Adrenal gland (tissue), 12 donors: ENCODE results near the gene KCTD5. TPM values are rescaled to one million over a fixed set of nuclear protein-coding genes. Genes with fewer than 3 reads are reported as not detected.

Source experiments
- DNase-seq, 7 donors: peaks; one replicate each; pipeline ENCODE4 v3.0.0-alpha.2; 2019 to 2020
- H3K27ac ChIP-seq, 5 donors: fragments of 200-600 bp; sonication (generic) in 4 of 5; 1 replicate in 3 of 5; 2 replicates in 2 of 5; pipeline versions ENCODE4 v1.5.1 to v1.8.0; 2016 to 2020; ENCODE audit warnings: mild to moderate bottlenecking in 1 of 5
- H3K27me3 ChIP-seq: fragments of 200-600 bp; 2 replicates; pipeline ENCODE4 v1.8.0; 2021
- H3K36me3 ChIP-seq, 2 donors: fragments of 200-600 bp; replicated peaks in 1 of 2; 1 replicate in 1 of 2; 2 replicates in 1 of 2; pipeline versions ENCODE4 v1.5.1 to v1.8.0; 2018 to 2022
- H3K4me1 ChIP-seq, 2 donors: fragments of 200-600 bp; replicated peaks in 1 of 2; 1 replicate in 1 of 2; 2 replicates in 1 of 2; pipeline versions ENCODE4 v1.5.1 to v1.8.0; 2018 to 2021
- H3K4me3 ChIP-seq, 4 donors: fragments of 200-600 bp; sonication (generic) in 3 of 4; one replicate each; pipeline ENCODE4 v1.5.1; 2016 to 2018
- H3K9me3 ChIP-seq, 3 donors: fragments of 200-600 bp; sonication (generic) in 1 of 3; replicated peaks in 1 of 3; 1 replicate in 2 of 3; 2 replicates in 1 of 3; pipeline versions ENCODE4 v1.5.1 to v1.8.0; 2016 to 2021
- CTCF ChIP-seq, 6 experiments: fragments of 450-650 bp in 4 of 6; fragments of 200-600 bp in 2 of 6; sonication (generic) in 1 of 6; IDR thresholded peaks; 1 replicate in 5 of 6; 2 replicates in 1 of 6; pipeline versions ENCODE4 v1.5.1 to v1.8.0; 2016 to 2021; ENCODE audit warnings: antibody characterized with exemption in 6 of 6, mild to moderate bottlenecking in 2 of 6, moderate library complexity in 1 of 6
- POLR2A ChIP-seq, 2 donors: fragments of 450-650 bp; IDR thresholded peaks; one replicate each; pipeline ENCODE4 v1.6.1; 2017; ENCODE audit warnings: antibody characterized with exemption in 2 of 2, mild to moderate bottlenecking in 2 of 2, moderate library complexity in 1 of 2
- WGBS, 4 donors: extraction: QIAGEN DNeasy Blood & Tissue Kit in 2 of 4; methylation state at CpG; one replicate each; pipeline versions ENCODE4 v1.1.5 to v1.1.7; 2013 to 2017; 5-methylcytosine and 5-hydroxymethylcytosine counted together
- intact Hi-C, 2 donors: fragments of 100-400 bp; cut with DNase I; formaldehyde crosslinking; loops; one replicate each; pipeline versions ENCODE4 v1.14.1 to v1.15.0; 2022 to 2023
- polyA plus RNA-seq, 3 donors: library from polyadenylated mRNA; stranded (reverse); fragments of 200-250 nt in 2 of 3; fragments of 350-450 nt in 1 of 3; fragmentation: Illumina TruSeq in 1 of 3; extraction: RNeasy Lipid Tissue Mini Kit (QIAGEN cat#74804) in 1 of 3; gene quantifications; one replicate each; pipeline ENCODE4 v1.2.3, GENCODE V29; 2013 to 2014
- total RNA-seq, 9 donors: library from RNA; depleted of rRNA in 4 of 9; stranded (reverse); fragments of >200 nt in 4 of 9; fragments of 120-200 nt in 1 of 9; fragmentation: NEBNext Ultra II Directional in 1 of 9; extraction: Animal tissue kit (Norgen Biotek cat#: 25700) in 1 of 9; gene quantifications; one replicate each; pipeline versions ENCODE4 v1.1.0 to v1.2.4, GENCODE V29; 2013 to 2023
- donor health status: healthy with polysubstance abuse.
- donor health status: Bipolar disorder and iron deficiency.
- donor health status: DM: yes; HTN: yes; CAD: no.
- donor health status: DM: no; HTN: no; CAD: no.
- donor health status: DM: no; HTN: no; CAD: no.
- donor health status: DM: yes; HTN: yes; CAD: no.

Gene KCTD5
- total and polyA plus RNA-seq, 12 donors, result 11.0 to 81.5 (median 18.7) TPM

DNA sequence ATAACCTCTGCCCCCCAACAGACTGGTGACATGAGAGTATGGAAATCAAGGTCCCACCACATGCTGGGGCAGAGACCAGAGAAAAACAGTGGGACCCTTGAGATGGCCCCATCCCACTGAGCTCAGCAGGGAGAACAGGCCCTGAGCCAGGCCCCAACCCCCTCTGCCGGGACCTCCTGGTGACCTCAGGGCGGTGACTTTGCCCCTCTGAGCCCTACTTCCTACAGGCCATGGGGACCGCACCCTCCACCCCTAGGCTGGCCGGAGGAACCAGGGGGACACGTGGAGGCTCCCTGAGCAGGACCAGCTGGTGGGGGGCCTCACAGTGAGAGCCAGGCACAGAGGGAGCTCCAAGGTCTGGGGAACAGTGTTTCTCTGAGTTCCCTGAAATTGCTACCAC, 56.3 kb downstream of the KCTD5 start:
- H3K4me1 ChIP-seq, result no peaks in the 10 kb centered on the region
- no peak for DNase-seq
- WGBS, 4 donors, result 72 to 83% (median 80%) methylated on average over 4 to 5 of the region's 5 CpGs; no CpG with 5 or more reads in 1 of the 4 donors

DNA sequence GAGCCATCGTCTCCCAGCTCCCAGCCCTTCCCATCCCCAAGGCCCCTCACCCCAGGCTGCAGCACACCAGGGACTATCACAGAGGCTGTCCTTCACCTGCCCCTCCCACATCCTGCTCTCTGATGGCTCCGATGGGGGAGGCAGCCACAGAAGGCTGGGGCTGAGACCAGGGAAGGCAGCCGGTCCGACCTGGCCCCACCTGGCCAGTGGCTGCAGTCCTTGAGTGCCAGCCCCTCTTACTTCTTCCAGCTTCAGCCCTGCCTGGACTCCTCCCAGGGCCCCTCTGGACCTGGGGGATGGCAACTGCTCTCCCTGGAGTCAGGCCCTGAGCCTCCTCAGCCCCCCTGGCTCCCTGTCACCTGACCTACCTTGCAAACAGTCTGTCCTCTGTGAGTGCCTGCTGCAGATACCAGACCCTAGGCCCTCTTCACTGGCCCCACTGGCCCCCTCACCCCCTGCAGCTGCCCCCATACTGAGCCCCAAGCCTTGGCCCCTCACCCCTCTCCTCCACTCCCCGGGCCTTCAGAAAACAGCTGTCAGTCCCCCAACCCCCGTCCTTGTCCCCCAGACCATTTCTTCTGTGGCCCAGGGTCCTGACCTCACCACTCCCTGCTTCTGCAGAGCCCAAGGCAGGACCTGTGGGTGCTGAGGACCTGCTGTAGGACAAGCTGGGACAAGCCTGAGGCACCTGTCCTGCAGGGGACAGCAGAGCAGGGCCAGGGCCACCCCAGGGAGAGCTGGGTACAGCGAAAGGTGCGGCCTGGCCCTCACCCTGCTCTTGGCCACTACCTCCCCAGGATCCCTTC, 57.5 kb downstream of the KCTD5 start:
- Histone ChIP-seq H3K27ac (no peak overlapping the region), H3K4me1 (no peaks in the 10 kb centered on the region), H3K36me3 (no peaks in the 10 kb centered on the region), H3K27me3 (no peaks in the 10 kb centered on the region), H3K9me3 (no peaks in the 10 kb centered on the region), H3K4me3 (no peak overlapping the region)
- no peak for DNase-seq
- intact Hi-C loops, result no loop called here
- TF ChIP-seq CTCF (IDR thresholded peaks at IDR 0.05) (no peak), POLR2A (IDR thresholded peaks at IDR 0.05) (no peak)
- 46 to 75% (median 55%) methylated on average over 4 to 8 of the region's 8 CpGs for WGBS, 4 donors

More for the DNA sequence above, 56.3 kb downstream of the KCTD5 start:
- Histone ChIP-seq H3K4me3 (no peak overlapping the region), H3K27me3 (peaks cover 5% of the 10 kb centered on the region), H3K27ac (no peak overlapping the region), H3K9me3 (no peaks in the 10 kb centered on the region), H3K36me3 (no peaks in the 10 kb centered on the region)
- TF ChIP-seq POLR2A (IDR thresholded peaks at IDR 0.05), result no peak
- no peak for TF ChIP-seq CTCF (IDR thresholded peaks at IDR 0.05)
- intact Hi-C loops, result no loop called here

GRCh38 chr16:2740476-2740875, 58.2 kb downstream of the KCTD5 start:
- 91 to 94% (median 92%) methylated on average over 1 to 6 of the region's 6 CpGs for WGBS, 4 donors
- Histone ChIP-seq H3K4me3 (no peak overlapping the region), H3K9me3 (no peaks in the 10 kb centered on the region), H3K27ac (no peak overlapping the region), H3K36me3 (no peaks in the 10 kb centered on the region), H3K27me3 (no peaks in the 10 kb centered on the region), H3K4me1 (no peaks in the 10 kb centered on the region)
- no peak for DNase-seq
- intact Hi-C loops, result no loop called here
- TF ChIP-seq CTCF (IDR thresholded peaks at IDR 0.05) (no peak), POLR2A (IDR thresholded peaks at IDR 0.05) (no peak)

DNA sequence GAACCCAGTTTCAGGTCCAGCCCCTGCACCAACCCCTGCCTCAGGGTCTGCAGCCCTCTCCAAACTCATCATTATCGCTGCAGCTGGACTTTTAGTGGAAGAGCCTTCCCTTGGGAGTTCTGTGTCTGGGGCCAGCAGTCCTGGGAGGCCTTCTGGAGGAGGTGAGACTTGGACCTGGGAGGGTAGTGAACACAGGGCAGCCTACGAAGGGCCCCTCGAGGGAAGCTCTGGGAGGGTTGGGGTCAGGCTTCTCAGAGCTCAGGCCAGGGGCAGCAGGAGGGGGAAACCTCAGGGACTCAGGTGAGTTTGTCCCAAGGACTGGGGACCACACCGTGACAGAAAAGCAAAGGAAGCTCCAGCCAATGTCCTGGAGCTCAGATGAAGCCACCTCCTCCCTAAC, 58.8 kb downstream of the KCTD5 start:
- no peaks in the 10 kb centered on the region for H3K36me3 ChIP-seq
- intact Hi-C loops, result no loop called here
- DNase-seq, result no peak
- no peak overlapping the region for H3K27ac ChIP-seq
- no peaks in the 10 kb centered on the region for H3K27me3 ChIP-seq
- no peaks in the 10 kb centered on the region for H3K9me3 ChIP-seq
- H3K4me3 ChIP-seq, result no peak overlapping the region
- TF ChIP-seq CTCF (IDR thresholded peaks at IDR 0.05) (no peak), POLR2A (IDR thresholded peaks at IDR 0.05) (no peak)
- WGBS, 4 donors, result 84 to 90% (median 87%) methylated on average over 4 of the region's 4 CpGs
- H3K4me1 ChIP-seq, result no peaks in the 10 kb centered on the region
